Measurements from ENCODE around the gene SHISA7.

- TF ChIP-seq TSHZ2 (CRISPR knock-in tag; IDR thresholded peaks at IDR 0.05) (no peak), CSRNP3 (CRISPR knock-in tag; IDR thresholded peaks at IDR 0.05) (no peak), ARNTL (CRISPR knock-in tag; IDR thresholded peaks at IDR 0.05; ENCODE audit: borderline replicate concordance, low read depth) (no peak), ZNF70 (CRISPR knock-in tag; IDR thresholded peaks at IDR 0.05) (no peak), CREB5 (CRISPR knock-in tag; IDR thresholded peaks at IDR 0.05; ENCODE audit: low read depth) (no peak), ZNF565 (CRISPR knock-in tag; conservative IDR thresholded peaks at IDR 0.05; ENCODE audit: low read depth) (no peak)
Observed at GRCh38 chr19:55431183-55431582, 11.9 kb downstream of the SHISA7 start.
